H1 (cell line): ENCODE data around the gene TBC1D24. TPM values are rescaled to one million over a fixed set of nuclear protein-coding genes. Genes with fewer than 3 reads are reported as not detected.

Source experiments
- CTCF ChIA-PET: fragments of 300-600 bp; sonication (Branson Sonifier 250); formaldehyde crosslinking; loops from one replicate; lab custom pipeline; 2021; ENCODE audit not compliant: partially characterized antibody; lab: Charles Lee
- POLR2A ChIA-PET: fragments of 300-600 bp; sonication (Branson Sonifier 250); formaldehyde crosslinking; loops from one replicate; lab custom pipeline; 2021; ENCODE audit warnings: inconsistent platforms; ENCODE audit not compliant: partially characterized antibody; lab: Charles Lee
- DNase-seq, 2 experiments: peaks; one replicate each; pipeline versions ENCODE4 v3.0.0 to v3.0.0-alpha.2; 2010 to 2022; ENCODE audit warnings: low spot score in 2 of 2, low read depth in 1 of 2, mixed read lengths in 1 of 2
- FAIRE-seq: peaks from 2 replicates; lab custom pipeline; 2011; peaks lifted over from hg19 to GRCh38; lab: Jason Lieb, UNC
- H2AFZ ChIP-seq: 2 replicates; pipeline ENCODE4 v1.8.1; 2012; ENCODE audit warnings: low read length, inconsistent platforms
- H2AK5ac ChIP-seq: 2 replicates; pipeline ENCODE4 v1.6.1; 2013; ENCODE audit warnings: low read depth, low read length
- H2BK120ac ChIP-seq: replicated peaks from 2 replicates; pipeline ENCODE3; 2013; ENCODE audit warnings: low read depth, low read length, inconsistent platforms
- H2BK12ac ChIP-seq: 2 replicates; pipeline ENCODE4 v1.6.1; 2013; ENCODE audit warnings: low read depth, low read length
- H2BK15ac ChIP-seq: 2 replicates; pipeline ENCODE4 v1.6.1; 2013; ENCODE audit warnings: low read length
- H2BK20ac ChIP-seq: 2 replicates; pipeline ENCODE4 v1.6.1; 2013; ENCODE audit warnings: low read length
- H2BK5ac ChIP-seq: 2 replicates; pipeline ENCODE4 v1.6.1; 2013; ENCODE audit warnings: low read depth, low read length
- H3K14ac ChIP-seq: 2 replicates; pipeline ENCODE4 v1.6.1; 2013; ENCODE audit warnings: inconsistent platforms; ENCODE audit not compliant: insufficient read length
- H3K18ac ChIP-seq: 2 replicates; pipeline ENCODE4 v1.6.1; 2013; ENCODE audit warnings: low read length; ENCODE audit errors: extremely low read depth
- H3K23ac ChIP-seq: 2 replicates; pipeline ENCODE4 v1.6.1; 2013; ENCODE audit warnings: inconsistent platforms; ENCODE audit not compliant: insufficient read length
- H3K23me2 ChIP-seq: 2 replicates; pipeline ENCODE4 v1.6.1; 2013; ENCODE audit warnings: low read depth, low read length
- H3K27ac ChIP-seq: 2 replicates; pipeline ENCODE4 v1.6.1; 2011; ENCODE audit warnings: low read depth, low read length, inconsistent platforms
- H3K27me3 ChIP-seq, 4 experiments: replicated peaks in 1 of 4; 1 replicate in 1 of 4; 2 replicates in 3 of 4; pipeline versions ENCODE4 v1.6.1 to v1.8.1; 2011 to 2013; ENCODE audit warnings: low read length in 3 of 4, mild to moderate bottlenecking in 3 of 4, inconsistent platforms in 2 of 4, mixed read lengths in 2 of 4, moderate library complexity in 1 of 4; ENCODE audit not compliant: control insufficient read depth in 3 of 4, insufficient read depth in 3 of 4; ENCODE audit errors: extremely low read depth in 1 of 4
- H3K36me3 ChIP-seq, 4 experiments: 2 replicates each; pipeline versions ENCODE4 v1.6.1 to v1.8.1; 2011 to 2013; ENCODE audit warnings: mild to moderate bottlenecking in 4 of 4, low read length in 3 of 4, moderate library complexity in 2 of 4, control low read depth in 1 of 4, inconsistent platforms in 1 of 4; ENCODE audit not compliant: insufficient read depth in 4 of 4, control insufficient read depth in 2 of 4
- H3K4ac ChIP-seq: replicated peaks from 2 replicates; pipeline ENCODE3; 2013; ENCODE audit warnings: low read length, low read depth, mixed read lengths, inconsistent platforms; ENCODE audit not compliant: insufficient read length
- H3K4me1 ChIP-seq, 4 experiments: replicated peaks in 1 of 4; 1 replicate in 1 of 4; 2 replicates in 3 of 4; pipeline versions ENCODE4 v1.6.1 to v1.8.1; 2011 to 2013; ENCODE audit warnings: low read length in 3 of 4, inconsistent platforms in 2 of 4, mixed read lengths in 1 of 4; ENCODE audit not compliant: insufficient read depth in 4 of 4, control insufficient read depth in 3 of 4
- H3K4me2 ChIP-seq, 2 experiments: 2 replicates each; pipeline versions ENCODE4 v1.6.1 to v1.8.1; 2011 to 2013; ENCODE audit warnings: low read depth in 2 of 2, low read length in 2 of 2, control low read depth in 1 of 2, inconsistent platforms in 1 of 2, mild to moderate bottlenecking in 1 of 2; ENCODE audit not compliant: insufficient read depth in 1 of 2
- H3K4me3 ChIP-seq, 4 experiments: fragments of 200-600, 300-600 bp in 1 of 4; sonication (generic), shearing (Covaris generic), sonication (Bioruptor Twin) in 1 of 4; 2 replicates each; pipeline versions ENCODE4 v1.5.1 to v1.8.1; 2011 to 2016; ENCODE audit warnings: low read length in 4 of 4, low read depth in 3 of 4, control low read depth in 2 of 4, inconsistent platforms in 2 of 4, mild to moderate bottlenecking in 2 of 4, mixed read lengths in 1 of 4, moderate library complexity in 1 of 4; ENCODE audit not compliant: insufficient read depth in 2 of 4; ENCODE audit errors: extremely low read depth in 1 of 4
- H3K56ac ChIP-seq: replicated peaks from 2 replicates; pipeline ENCODE3; 2013; ENCODE audit warnings: low read depth, mild to moderate bottlenecking, mixed read lengths, low read length, inconsistent platforms; ENCODE audit not compliant: insufficient read length
- H3K79me1 ChIP-seq: 2 replicates; pipeline ENCODE4 v1.6.1; 2013; ENCODE audit warnings: low read depth, low read length, control low read depth
- H3K79me2 ChIP-seq, 2 experiments: 2 replicates each; pipeline versions ENCODE4 v1.6.1 to v1.8.1; 2012 to 2013; ENCODE audit warnings: low read length in 2 of 2, mild to moderate bottlenecking in 2 of 2, inconsistent platforms in 1 of 2; ENCODE audit not compliant: insufficient read depth in 2 of 2, control insufficient read depth in 1 of 2
- H3K9ac ChIP-seq, 4 experiments: replicated peaks in 1 of 4; 1 replicate in 1 of 4; 2 replicates in 3 of 4; pipeline versions ENCODE4 v1.6.1 to v1.8.1; 2011 to 2013; ENCODE audit warnings: low read depth in 3 of 4, low read length in 3 of 4, control low read depth in 2 of 4, mild to moderate bottlenecking in 2 of 4, moderate library complexity in 2 of 4, inconsistent platforms in 1 of 4; ENCODE audit errors: extremely low read depth in 1 of 4
- H3K9me3 ChIP-seq, 2 experiments: 2 replicates each; pipeline versions ENCODE4 v1.6.1 to v1.8.1; 2012 to 2013; ENCODE audit warnings: mild to moderate bottlenecking in 2 of 2, moderate library complexity in 2 of 2, control low read depth in 1 of 2, inconsistent platforms in 1 of 2, low read depth in 1 of 2, low read length in 1 of 2, mixed read lengths in 1 of 2; ENCODE audit not compliant: insufficient read depth in 2 of 2
- H4K20me1 ChIP-seq, 2 experiments: replicated peaks in 1 of 2; 2 replicates each; pipeline versions ENCODE3 to v1.8.1; 2011 to 2013; ENCODE audit warnings: inconsistent platforms in 2 of 2, low read length in 2 of 2, mild to moderate bottlenecking in 1 of 2; ENCODE audit not compliant: insufficient read depth in 2 of 2, control insufficient read depth in 1 of 2
- H4K5ac ChIP-seq: 2 replicates; pipeline ENCODE4 v1.6.1; 2013; ENCODE audit warnings: low read length, low read depth, mixed read lengths, inconsistent platforms; ENCODE audit not compliant: insufficient read length
- H4K8ac ChIP-seq: 2 replicates; pipeline ENCODE4 v1.8.0; 2013; ENCODE audit warnings: mild to moderate bottlenecking, moderate library complexity, low read length, inconsistent platforms; ENCODE audit not compliant: insufficient read depth; ENCODE audit errors: extremely low read depth
- H4K91ac ChIP-seq: replicated peaks from 2 replicates; pipeline ENCODE3; 2013; ENCODE audit warnings: low read length, mixed read lengths, inconsistent platforms; ENCODE audit not compliant: insufficient read length
- CHD1 ChIP-seq: IDR thresholded peaks from 2 replicates; pipeline ENCODE4 v1.6.1; 2012; ENCODE audit warnings: low read depth, low read length, improper control_type of control experiment
- CHD2 ChIP-seq: IDR thresholded peaks from 2 replicates; pipeline ENCODE4 v1.6.1; 2012; ENCODE audit warnings: low read length, improper control_type of control experiment
- CREB1 ChIP-seq: IDR thresholded peaks from 2 replicates; pipeline ENCODE4 v1.6.1; 2012; ENCODE audit warnings: inconsistent platforms
- GABPA ChIP-seq: IDR thresholded peaks from 2 replicates; pipeline ENCODE4 v1.6.1; 2011; ENCODE audit warnings: mild to moderate bottlenecking, low read length, moderate library complexity, borderline replicate concordance; ENCODE audit not compliant: insufficient read depth
- NRF1 ChIP-seq: IDR thresholded peaks from 2 replicates; pipeline ENCODE4 v1.6.1; 2011; ENCODE audit warnings: mild to moderate bottlenecking, low read depth, low read length, improper control_type of control experiment
- SAP30 ChIP-seq: fragments of 300-600 bp; sonication (generic); IDR thresholded peaks from 2 replicates; pipeline ENCODE4 v1.7.1; 2012; ENCODE audit warnings: low read length, moderate library complexity, mild to moderate bottlenecking, inconsistent platforms; ENCODE audit not compliant: insufficient read depth, insufficient replicate concordance
- SUZ12 ChIP-seq: fragments of 200-600 bp; sonication (generic); IDR thresholded peaks from 2 replicates; pipeline ENCODE4 v1.6.1; 2012; ENCODE audit warnings: mild to moderate bottlenecking, inconsistent platforms, low read length, moderate library complexity, mixed read lengths
- TAF7 ChIP-seq: optimal IDR thresholded peaks from 2 replicates; pipeline ENCODE3; 2011; ENCODE audit warnings: low read depth, mild to moderate bottlenecking, inconsistent platforms, low read length, moderate library complexity, borderline replicate concordance
- TBP ChIP-seq: IDR thresholded peaks from 2 replicates; pipeline ENCODE4 v1.6.1; 2011; ENCODE audit warnings: low read depth, low read length, improper control_type of control experiment
- WGBS, 2 experiments: shearing (Covaris generic) in 1 of 2; methylation state at CpG; one replicate each; pipeline versions ENCODE4 v1.1.6 to v1.1.7; 2013 to 2015; ENCODE audit warnings: low lambda C conversion rate in 2 of 2, mixed read lengths in 2 of 2, inconsistent platforms in 1 of 2, low coverage in 1 of 2, missing lambda C conversion rate in 1 of 2; ENCODE audit not compliant: insufficient replicate concordance in 2 of 2, insufficient coverage in 1 of 2, insufficient read length in 1 of 2; ENCODE audit errors: extremely low coverage in 1 of 2, missing lambda C conversion rate in 1 of 2; 5-methylcytosine and 5-hydroxymethylcytosine counted together
- polyA plus RNA-seq, 7 experiments: library from polyadenylated mRNA; depleted of rRNA in 3 of 7; stranded (reverse) in 5 of 7; unstranded in 2 of 7; fragments of >200 nt in 5 of 7; fragments of 200-250 nt in 2 of 7; gene quantifications; 1 replicate in 5 of 7; 2 replicates in 1 of 7; 4 replicates in 1 of 7; pipeline versions ENCODE4 v1.2.1 to v1.2.3, GENCODE V29; 2011 to 2013; ENCODE audit warnings: missing spikeins in 2 of 7, mixed read lengths in 2 of 7
- total RNA-seq: library from RNA; stranded (reverse); fragmentation: NEBNext Ultra II Directional; extraction: Animal tissue kit (Norgen Biotek cat#: 25700); gene quantifications from 2 replicates; pipeline ENCODE4 v1.2.1, GENCODE V29; 2021

Gene TBC1D24
- total and polyA plus RNA-seq, 2 of the 8 experiments (the other 6 are each of a cell fraction or from before 2014, with no cell fraction given): 8.7 to 21.5 TPM

- Histone ChIP-seq H3K56ac (no peak overlapping the region), H3K18ac (no peak overlapping the region), H2BK15ac (no peak overlapping the region), H4K91ac (no peak overlapping the region), H2BK12ac (no peak overlapping the region), H3K4me3 (no peak overlapping the region), H2BK120ac (no peak overlapping the region), H3K79me2 (no peaks in the 10 kb centered on the region), H4K8ac (no peak overlapping the region), H3K14ac (no peak overlapping the region), H3K27ac (no peak overlapping the region), H3K4me1 (no peaks in the 10 kb centered on the region), H2BK20ac (no peak overlapping the region), H3K27me3 (no peaks in the 10 kb centered on the region), H3K4me2 (no peak overlapping the region), H3K36me3 (peaks cover 33 to 67% (median 51%) of the 10 kb centered on the region in 4 experiments), H2AFZ (no peak overlapping the region), H3K9me3 (no peaks in the 10 kb centered on the region), H3K9ac (no peak overlapping the region), H3K23ac (no peak overlapping the region), H3K23me2 (no peaks in the 10 kb centered on the region), H2AK5ac (no peak overlapping the region), H3K79me1 (no peaks in the 10 kb centered on the region), H3K4ac (no peak overlapping the region), H4K5ac (no peak overlapping the region), H4K20me1 (peaks cover 8 to 16% of the 10 kb centered on the region in 2 experiments), H2BK5ac (no peak overlapping the region)
- 92% methylated on average over 8 of the region's 9 CpGs; no CpG with 5 or more reads in 1 of the 2 experiments for WGBS, 2 experiments
- DNase-seq (no peak), FAIRE-seq (no peak)
- CTCF ChIA-PET: interaction anchor here (1.0 to 1.8 kb wide), 3 partner anchors 13 to 58 kb away, joined by 3 to 7 read pairs (median 3); no protein-coding TSS in a partner anchor
- POLR2A ChIA-PET: interaction anchor here (1.3 kb wide), 1 partner anchor 15 kb away, joined by 4 read pairs; the partner anchor contains the start of gene TEDC2
- no peak for TF ChIP-seq TAF7
- no peak for TF ChIP-seq SUZ12
- no peak for TF ChIP-seq NRF1
- TF ChIP-seq GABPA: no peak
- no peak for TF ChIP-seq CHD1
- TF ChIP-seq SAP30: no peak
- no peak for TF ChIP-seq TBP
- no peak for TF ChIP-seq CREB1
- no peak for TF ChIP-seq CHD2
Observed at GRCh38 chr16:2443555-2443954, 31.4 kb upstream of the TBC1D24 start.
